ENCODE measurements around the gene NAPEPLD.
A peak's percentile ranks its signal among the peaks of the same experiment; 100 is the strongest.
"Not testable (repeated sequence)": the region's sequence is repeated elsewhere in the genome, so short reads cannot be mapped to it uniquely, and the experiment has no call there.

The NAPEPLD gene

DNA sequence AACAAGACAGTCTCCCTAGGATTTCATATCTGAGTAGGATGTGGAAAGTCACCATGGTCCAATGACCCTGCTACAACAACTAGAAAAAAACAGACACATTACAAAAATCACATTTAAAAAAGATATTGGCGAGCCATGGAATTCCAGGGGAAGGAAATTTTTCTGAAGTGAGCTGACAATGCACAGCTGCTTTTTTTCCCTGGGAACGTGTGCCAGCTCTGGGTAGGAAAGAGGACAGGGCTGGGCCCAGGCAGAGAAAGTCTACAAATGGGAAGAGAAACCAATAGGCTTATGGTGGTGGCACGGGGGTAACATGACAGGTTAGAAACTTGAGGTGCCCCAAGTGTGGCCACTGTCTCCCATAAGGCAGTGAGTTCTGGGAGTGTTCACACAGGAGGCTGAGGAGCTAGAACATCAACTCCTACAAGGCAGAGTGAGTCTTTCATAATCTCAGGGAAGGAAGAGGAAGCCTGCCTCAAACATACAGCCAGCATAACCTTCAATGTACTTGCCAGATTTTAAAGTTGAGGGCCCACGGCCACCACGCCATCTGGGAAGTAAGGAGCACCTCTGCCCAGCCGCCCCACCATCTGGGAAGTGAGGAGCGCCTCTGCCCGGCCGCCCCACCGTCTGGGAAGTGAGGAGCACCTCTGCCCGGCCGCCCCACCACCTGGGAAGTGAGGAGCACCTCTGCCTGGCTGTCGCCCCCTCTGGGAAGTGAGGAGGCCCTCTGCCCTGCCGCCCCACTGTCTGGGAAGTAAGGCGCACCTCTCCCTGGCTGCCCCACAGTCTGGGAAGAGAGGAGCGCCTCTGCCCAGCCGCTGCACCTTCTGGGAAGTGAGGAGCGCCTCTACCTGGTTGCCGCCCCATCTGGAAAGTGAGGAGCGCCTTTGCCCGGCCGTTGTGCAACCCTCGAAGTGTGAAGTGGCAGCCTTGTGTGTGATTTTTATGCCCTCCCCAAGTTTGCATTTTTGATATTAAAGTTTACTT lies 80.2 kb downstream of the NAPEPLD start:
- Histone ChIP-seq H3K79me1 (ENCODE audit: low read length) (no peaks in the 10 kb centered on the region), H3K18ac (ENCODE audit: low read length) (no peak overlapping the region), H3K79me2 (ENCODE audit: control insufficient read depth, insufficient read depth, low read length) (no peaks in the 10 kb centered on the region), H3K23ac (ENCODE audit: low read length) (no peak overlapping the region), H3K9ac (ENCODE audit: low read length) (no peak overlapping the region), H3K36me3 (ENCODE audit: control insufficient read depth, insufficient read depth, low read length) (no peaks in the 10 kb centered on the region), H3K4me3 (ENCODE audit: low read length) (no peak overlapping the region), H2AK5ac (ENCODE audit: low read length) (no peak overlapping the region), H3K4ac (ENCODE audit: low read depth, low read length) (no peak overlapping the region), H4K8ac (ENCODE audit: low read depth, low read length) (no peak overlapping the region), H2BK120ac (ENCODE audit: low read depth, low read length) (no peak overlapping the region), H3K4me1 (ENCODE audit: control insufficient read depth, low read depth, low read length) (peaks cover 1% of the 10 kb centered on the region), H3K27ac (ENCODE audit: low read depth, low read length) (no peak overlapping the region), H2BK15ac (replicated peaks; ENCODE audit: low read depth) (no peak overlapping the region), H4K5ac (ENCODE audit: low read length) (no peak overlapping the region), H3K56ac (ENCODE audit: low read length) (no peak overlapping the region), H3K27me3 (ENCODE audit: insufficient read depth, low read length, poor library complexity) (no peaks in the 10 kb centered on the region), H2BK5ac (ENCODE audit: low read length) (no peak overlapping the region), H3K4me2 (ENCODE audit: low read length) (no peak overlapping the region)
- no peak for DNase-seq
- no CpG with 5 or more reads among the region's 23 CpGs for WGBS (ENCODE audit: extremely low coverage, insufficient coverage, low lambda C conversion rate)

DNA sequence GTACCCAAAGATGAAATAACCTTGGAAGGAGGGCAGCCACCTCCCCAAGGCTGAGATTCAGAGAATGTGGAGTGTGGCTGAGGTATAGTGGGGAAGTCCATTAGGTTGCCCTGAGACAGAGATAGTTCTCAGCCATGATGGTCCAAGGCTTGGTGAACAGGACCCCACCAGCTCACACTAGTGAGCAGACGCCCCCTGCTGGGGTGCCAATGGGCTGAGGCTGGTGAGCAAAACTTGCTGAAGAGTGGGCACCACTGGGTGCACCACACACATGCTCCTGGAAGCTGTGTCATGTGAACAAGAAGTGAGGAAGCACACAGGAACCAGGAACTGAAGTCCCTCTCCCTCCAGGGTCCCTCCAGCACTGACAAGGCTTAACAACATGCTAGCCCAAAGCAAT lies 83.2 kb downstream of the NAPEPLD start:
- Histone ChIP-seq H3K4me3 (ENCODE audit: low read length) (no peak overlapping the region), H3K4ac (ENCODE audit: low read depth, low read length) (no peak overlapping the region), H3K4me2 (ENCODE audit: low read length) (no peak overlapping the region), H3K79me2 (ENCODE audit: control insufficient read depth, insufficient read depth, low read length) (no peaks in the 10 kb centered on the region), H3K18ac (ENCODE audit: low read length) (no peak overlapping the region), H3K36me3 (ENCODE audit: control insufficient read depth, insufficient read depth, low read length) (no peaks in the 10 kb centered on the region), H2BK120ac (ENCODE audit: low read depth, low read length) (no peak overlapping the region), H3K9ac (ENCODE audit: low read length) (no peak overlapping the region), H4K8ac (ENCODE audit: low read depth, low read length) (no peak overlapping the region), H3K79me1 (ENCODE audit: low read length) (no peaks in the 10 kb centered on the region), H3K27ac (ENCODE audit: low read depth, low read length) (no peak overlapping the region), H2AK5ac (ENCODE audit: low read length) (no peak overlapping the region), H3K56ac (ENCODE audit: low read length) (no peak overlapping the region), H4K5ac (ENCODE audit: low read length) (no peak overlapping the region), H3K27me3 (ENCODE audit: insufficient read depth, low read length, poor library complexity) (no peaks in the 10 kb centered on the region), H3K23ac (ENCODE audit: low read length) (no peak overlapping the region), H3K4me1 (ENCODE audit: control insufficient read depth, low read depth, low read length) (no peaks in the 10 kb centered on the region), H2BK5ac (ENCODE audit: low read length) (no peak overlapping the region), H2BK15ac (replicated peaks; ENCODE audit: low read depth) (no peak overlapping the region)
- DNase-seq = peak; percentile 69
- no CpG with 5 or more reads among the region's 1 CpG for WGBS (ENCODE audit: extremely low coverage, insufficient coverage, low lambda C conversion rate)

DNA sequence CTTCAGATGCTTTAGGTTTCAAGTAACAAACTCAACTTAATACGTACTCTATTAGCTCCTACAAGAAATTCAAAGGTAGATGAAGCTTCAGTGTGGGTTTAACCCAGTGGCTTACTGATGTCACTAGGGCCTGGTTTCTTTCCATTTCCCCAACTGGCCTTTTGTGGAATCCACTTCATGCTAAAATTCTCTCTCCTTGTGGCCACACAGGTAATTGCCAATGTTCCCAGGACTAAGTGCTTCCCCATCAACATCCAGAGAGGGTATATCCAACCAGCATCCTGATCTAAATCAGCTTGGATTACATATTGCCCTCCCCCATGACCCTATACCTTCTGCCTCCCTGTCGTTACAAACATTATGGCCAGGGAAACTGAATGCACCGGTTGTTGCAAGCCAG lies 85.0 kb downstream of the NAPEPLD start:
- no peak overlapping the region for H3K4me3 ChIP-seq (ENCODE audit: low read length)
- H3K18ac ChIP-seq (ENCODE audit: low read length) = no peak overlapping the region

DNA sequence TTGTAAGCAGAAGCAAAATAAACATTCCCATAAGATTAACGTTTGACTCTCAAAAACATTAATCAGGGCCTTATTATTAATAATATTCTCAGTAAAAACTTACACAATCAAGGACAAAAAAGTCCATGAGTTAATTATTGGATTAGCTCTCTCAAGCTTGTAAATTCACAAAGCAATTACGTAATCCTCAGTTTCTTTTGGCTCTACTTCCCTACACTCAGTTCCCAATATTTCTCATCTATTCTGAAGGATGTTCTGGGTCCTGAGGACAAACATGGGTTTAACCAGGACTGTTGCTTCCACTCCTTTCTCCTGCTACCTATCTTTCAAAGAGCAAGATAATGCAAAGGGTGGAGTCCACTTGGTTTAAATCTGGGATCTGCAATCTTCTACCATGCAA lies 89.4 kb downstream of the NAPEPLD start:
- Histone ChIP-seq H3K4me2 (ENCODE audit: low read length) (no peak overlapping the region), H3K27ac (ENCODE audit: low read depth, low read length) (no peak overlapping the region), H3K79me2 (ENCODE audit: control insufficient read depth, insufficient read depth, low read length) (no peaks in the 10 kb centered on the region), H3K56ac (ENCODE audit: low read length) (no peak overlapping the region), H2AK5ac (ENCODE audit: low read length) (no peak overlapping the region), H3K36me3 (ENCODE audit: control insufficient read depth, insufficient read depth, low read length) (no peaks in the 10 kb centered on the region), H2BK15ac (replicated peaks; ENCODE audit: low read depth) (no peak overlapping the region), H4K5ac (ENCODE audit: low read length) (no peak overlapping the region), H2BK120ac (ENCODE audit: low read depth, low read length) (no peak overlapping the region), H3K4me3 (ENCODE audit: low read length) (no peak overlapping the region), H3K4me1 (ENCODE audit: control insufficient read depth, low read depth, low read length) (no peaks in the 10 kb centered on the region), H3K4ac (ENCODE audit: low read depth, low read length) (no peak overlapping the region), H3K9ac (ENCODE audit: low read length) (no peak overlapping the region), H2BK5ac (ENCODE audit: low read length) (no peak overlapping the region), H3K79me1 (ENCODE audit: low read length) (no peaks in the 10 kb centered on the region), H3K18ac (ENCODE audit: low read length) (no peak overlapping the region), H3K27me3 (ENCODE audit: insufficient read depth, low read length, poor library complexity) (no peaks in the 10 kb centered on the region), H4K8ac (ENCODE audit: low read depth, low read length) (no peak overlapping the region), H3K23ac (ENCODE audit: low read length) (no peak overlapping the region)
- WGBS (ENCODE audit: extremely low coverage, insufficient coverage, low lambda C conversion rate) = no CpG with 5 or more reads among the region's 2 CpGs
- DNase-seq = no peak

More for the DNA sequence above, 85.0 kb downstream of the NAPEPLD start:
- Histone ChIP-seq H4K5ac (ENCODE audit: low read length) (no peak overlapping the region), H3K9ac (ENCODE audit: low read length) (no peak overlapping the region), H2AK5ac (ENCODE audit: low read length) (no peak overlapping the region), H3K27me3 (ENCODE audit: insufficient read depth, low read length, poor library complexity) (no peaks in the 10 kb centered on the region), H3K79me2 (ENCODE audit: control insufficient read depth, insufficient read depth, low read length) (no peaks in the 10 kb centered on the region), H4K8ac (ENCODE audit: low read depth, low read length) (no peak overlapping the region), H2BK15ac (replicated peaks; ENCODE audit: low read depth) (no peak overlapping the region), H3K36me3 (ENCODE audit: control insufficient read depth, insufficient read depth, low read length) (no peaks in the 10 kb centered on the region), H3K79me1 (ENCODE audit: low read length) (no peaks in the 10 kb centered on the region), H3K23ac (ENCODE audit: low read length) (no peak overlapping the region), H3K56ac (ENCODE audit: low read length) (no peak overlapping the region), H3K4me2 (ENCODE audit: low read length) (no peak overlapping the region), H3K4ac (ENCODE audit: low read depth, low read length) (no peak overlapping the region), H2BK120ac (ENCODE audit: low read depth, low read length) (no peak overlapping the region), H3K4me1 (ENCODE audit: control insufficient read depth, low read depth, low read length) (no peaks in the 10 kb centered on the region), H2BK5ac (ENCODE audit: low read length) (no peak overlapping the region), H3K27ac (ENCODE audit: low read depth, low read length) (no peak overlapping the region)
- WGBS (ENCODE audit: extremely low coverage, insufficient coverage, low lambda C conversion rate) = no CpG with 5 or more reads among the region's 3 CpGs
- peak; percentile 59 for DNase-seq

DNA sequence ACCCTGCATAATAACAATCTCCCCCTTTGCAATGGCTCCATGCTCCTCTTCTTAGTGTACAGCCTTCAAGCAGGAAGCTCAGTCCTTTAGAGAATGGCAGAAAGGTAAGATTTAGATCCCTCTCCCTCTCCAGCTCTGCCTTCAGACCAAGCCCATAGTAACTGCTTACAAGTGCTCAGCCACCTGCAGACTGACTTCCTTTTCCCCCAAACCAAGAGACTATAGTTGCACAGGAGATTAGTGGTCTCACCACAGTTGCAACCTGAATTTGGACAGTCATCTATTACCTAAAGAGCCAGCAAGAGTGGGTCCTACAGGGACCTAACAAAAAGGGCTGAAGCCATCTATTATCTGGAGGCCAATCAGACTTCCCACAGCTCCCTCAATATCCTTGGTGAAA lies 90.8 kb downstream of the NAPEPLD start:
- Histone ChIP-seq H3K36me3 (ENCODE audit: control insufficient read depth, insufficient read depth, low read length) (no peaks in the 10 kb centered on the region), H3K79me1 (ENCODE audit: low read length) (no peaks in the 10 kb centered on the region), H3K27ac (ENCODE audit: low read depth, low read length) (no peak overlapping the region), H3K4me3 (ENCODE audit: low read length) (no peak overlapping the region), H2AK5ac (ENCODE audit: low read length) (no peak overlapping the region), H2BK120ac (ENCODE audit: low read depth, low read length) (no peak overlapping the region), H2BK15ac (replicated peaks; ENCODE audit: low read depth) (no peak overlapping the region), H3K79me2 (ENCODE audit: control insufficient read depth, insufficient read depth, low read length) (no peaks in the 10 kb centered on the region), H3K23ac (ENCODE audit: low read length) (no peak overlapping the region), H3K4me1 (ENCODE audit: control insufficient read depth, low read depth, low read length) (no peaks in the 10 kb centered on the region), H4K5ac (ENCODE audit: low read length) (no peak overlapping the region), H4K8ac (ENCODE audit: low read depth, low read length) (no peak overlapping the region), H3K9ac (ENCODE audit: low read length) (no peak overlapping the region), H3K18ac (ENCODE audit: low read length) (no peak overlapping the region), H3K4me2 (ENCODE audit: low read length) (no peak overlapping the region), H3K56ac (ENCODE audit: low read length) (no peak overlapping the region), H3K4ac (ENCODE audit: low read depth, low read length) (no peak overlapping the region), H3K27me3 (ENCODE audit: insufficient read depth, low read length, poor library complexity) (no peaks in the 10 kb centered on the region), H2BK5ac (ENCODE audit: low read length) (no peak overlapping the region)
- no peak for DNase-seq

DNA sequence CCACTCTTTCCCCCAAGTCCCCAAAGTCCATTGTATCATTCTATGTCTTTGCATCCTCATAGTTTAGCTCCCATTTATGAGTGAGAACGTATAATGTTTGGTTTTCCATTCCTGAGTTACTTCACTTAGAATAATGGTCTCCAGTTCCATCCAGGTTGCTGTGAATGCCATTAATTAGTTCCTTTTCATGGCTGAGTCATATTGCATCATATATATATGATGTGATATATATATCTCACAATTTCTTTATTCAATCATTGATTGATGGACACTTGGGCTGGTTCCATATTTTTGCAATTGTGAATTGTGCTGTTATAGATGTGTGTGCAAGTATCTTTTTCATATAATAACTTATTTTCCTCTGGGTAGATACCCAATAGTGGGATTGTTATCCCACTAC lies 92.9 kb downstream of the NAPEPLD start:
- H3K4ac ChIP-seq (ENCODE audit: low read depth, low read length); H3K4me2 ChIP-seq (ENCODE audit: low read length); H3K27ac ChIP-seq (ENCODE audit: low read depth, low read length); H3K79me1 ChIP-seq (ENCODE audit: low read length); H3K27me3 ChIP-seq (ENCODE audit: insufficient read depth, low read length, poor library complexity); H2BK120ac ChIP-seq (ENCODE audit: low read depth, low read length); H3K9ac ChIP-seq (ENCODE audit: low read length); H3K36me3 ChIP-seq (ENCODE audit: control insufficient read depth, insufficient read depth, low read length); H4K5ac ChIP-seq (ENCODE audit: low read length); H3K18ac ChIP-seq (ENCODE audit: low read length); H3K79me2 ChIP-seq (ENCODE audit: control insufficient read depth, insufficient read depth, low read length); H2BK5ac ChIP-seq (ENCODE audit: low read length); DNase-seq; H2AK5ac ChIP-seq (ENCODE audit: low read length); H3K4me3 ChIP-seq (ENCODE audit: low read length); H3K56ac ChIP-seq (ENCODE audit: low read length); H3K23ac ChIP-seq (ENCODE audit: low read length); H3K4me1 ChIP-seq (ENCODE audit: control insufficient read depth, low read depth, low read length); H2BK15ac ChIP-seq (replicated peaks; ENCODE audit: low read depth); H4K8ac ChIP-seq (ENCODE audit: low read depth, low read length): not testable (repeated sequence)
- WGBS (ENCODE audit: extremely low coverage, insufficient coverage, low lambda C conversion rate) = no CpG with 5 or more reads among the region's 1 CpG

Measured in mesendoderm (in vitro differentiated cells).